ENCODE data around the gene ADAM12.

Gene ADAM12

DNA sequence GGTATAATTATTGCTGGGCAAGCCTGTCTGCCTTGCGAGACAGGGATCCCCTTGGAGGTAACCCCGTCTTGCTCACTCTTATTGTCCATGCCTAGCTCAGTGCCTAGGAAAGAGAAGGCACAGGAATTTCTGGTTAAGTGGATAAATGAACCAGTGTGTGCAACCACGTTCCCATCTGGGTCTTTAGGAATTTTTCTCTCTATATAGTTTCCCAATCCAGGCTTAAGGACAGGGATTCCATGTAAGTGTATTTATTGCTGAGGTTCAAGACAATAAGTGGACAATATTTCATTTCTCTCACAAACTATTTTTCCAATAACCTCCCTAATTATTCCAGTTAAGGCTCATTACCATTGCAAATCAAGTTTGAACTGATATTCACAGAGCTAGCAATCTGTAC is 8.9 kb upstream of the ADAM12 start:
- DNase-seq (ENCODE audit: low read depth), result no peak
- TF ChIP-seq, protein P1, sequence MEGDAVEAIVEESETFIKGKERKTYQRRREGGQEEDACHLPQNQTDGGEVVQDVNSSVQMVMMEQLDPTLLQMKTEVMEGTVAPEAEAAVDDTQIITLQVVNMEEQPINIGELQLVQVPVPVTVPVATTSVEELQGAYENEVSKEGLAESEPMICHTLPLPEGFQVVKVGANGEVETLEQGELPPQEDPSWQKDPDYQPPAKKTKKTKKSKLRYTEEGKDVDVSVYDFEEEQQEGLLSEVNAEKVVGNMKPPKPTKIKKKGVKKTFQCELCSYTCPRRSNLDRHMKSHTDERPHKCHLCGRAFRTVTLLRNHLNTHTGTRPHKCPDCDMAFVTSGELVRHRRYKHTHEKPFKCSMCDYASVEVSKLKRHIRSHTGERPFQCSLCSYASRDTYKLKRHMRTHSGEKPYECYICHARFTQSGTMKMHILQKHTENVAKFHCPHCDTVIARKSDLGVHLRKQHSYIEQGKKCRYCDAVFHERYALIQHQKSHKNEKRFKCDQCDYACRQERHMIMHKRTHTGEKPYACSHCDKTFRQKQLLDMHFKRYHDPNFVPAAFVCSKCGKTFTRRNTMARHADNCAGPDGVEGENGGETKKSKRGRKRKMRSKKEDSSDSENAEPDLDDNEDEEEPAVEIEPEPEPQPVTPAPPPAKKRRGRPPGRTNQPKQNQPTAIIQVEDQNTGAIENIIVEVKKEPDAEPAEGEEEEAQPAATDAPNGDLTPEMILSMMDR (IDR thresholded peaks at IDR 0.05; ENCODE audit: low read length, missing control alignments), result no peak
- no peak overlapping the region for H3K4me3 ChIP-seq (replicated peaks; ENCODE audit: low read depth, low read length)

GRCh38 chr10:126394948-126395347 is 6.7 kb upstream of the ADAM12 start:
- DNase-seq (ENCODE audit: low read depth), result no peak
- TF ChIP-seq, protein P1 (IDR thresholded peaks at IDR 0.05; ENCODE audit: low read length, missing control alignments), result no peak

DNA sequence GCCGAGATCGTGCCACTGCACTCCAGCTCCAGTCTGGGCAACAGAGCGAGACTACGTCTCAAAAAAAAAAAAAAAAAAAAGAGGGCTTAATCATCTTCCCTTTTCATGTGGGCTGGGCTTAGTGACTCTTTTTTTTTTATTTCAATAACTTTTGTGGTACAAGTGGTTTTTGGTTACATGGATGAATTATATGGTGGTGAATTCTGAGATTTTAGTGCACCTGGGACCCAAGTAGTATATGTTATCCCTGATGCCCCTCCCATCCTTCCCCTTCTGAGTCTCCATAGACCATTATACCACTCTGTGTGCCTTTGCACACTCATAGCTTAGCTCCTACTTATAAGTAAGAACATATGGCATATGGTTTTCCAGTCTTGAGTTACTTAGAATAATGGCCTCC is 4.8 kb upstream of the ADAM12 start:
- DNase-seq (ENCODE audit: low read depth), result no peak
- TF ChIP-seq, protein P1 (IDR thresholded peaks at IDR 0.05; ENCODE audit: low read length, missing control alignments), result no peak

More at GRCh38 chr10:126394948-126395347, 6.7 kb upstream of the ADAM12 start:
- no peak overlapping the region for H3K4me3 ChIP-seq (replicated peaks; ENCODE audit: low read depth, low read length)

DNA sequence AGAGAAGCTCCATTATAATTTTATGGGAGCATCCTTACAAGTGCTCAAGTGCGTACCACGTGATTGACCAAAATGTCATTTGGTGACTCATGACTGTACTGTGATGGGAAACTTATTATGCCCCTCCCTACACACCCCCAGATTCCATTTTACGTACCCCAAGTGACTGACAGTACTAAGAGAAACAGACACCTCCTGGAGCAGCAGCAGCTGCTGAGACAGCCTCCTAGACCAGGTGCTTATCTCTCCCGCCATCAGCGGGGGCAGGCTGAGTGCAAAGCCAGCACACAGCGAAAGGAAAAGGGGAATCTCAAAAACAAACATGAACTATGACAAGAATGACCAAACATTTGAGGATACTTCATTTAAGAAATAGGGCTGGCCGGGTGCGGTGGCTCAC is 4.2 kb upstream of the ADAM12 start:
- no peak overlapping the region for H3K4me3 ChIP-seq (replicated peaks; ENCODE audit: low read depth, low read length)
- no peak for DNase-seq (ENCODE audit: low read depth)
- TF ChIP-seq, protein P1 (IDR thresholded peaks at IDR 0.05; ENCODE audit: low read length, missing control alignments), result no peak

More for the DNA sequence above, 4.8 kb upstream of the ADAM12 start:
- H3K4me3 ChIP-seq (replicated peaks; ENCODE audit: low read depth, low read length), result no peak overlapping the region

DNA sequence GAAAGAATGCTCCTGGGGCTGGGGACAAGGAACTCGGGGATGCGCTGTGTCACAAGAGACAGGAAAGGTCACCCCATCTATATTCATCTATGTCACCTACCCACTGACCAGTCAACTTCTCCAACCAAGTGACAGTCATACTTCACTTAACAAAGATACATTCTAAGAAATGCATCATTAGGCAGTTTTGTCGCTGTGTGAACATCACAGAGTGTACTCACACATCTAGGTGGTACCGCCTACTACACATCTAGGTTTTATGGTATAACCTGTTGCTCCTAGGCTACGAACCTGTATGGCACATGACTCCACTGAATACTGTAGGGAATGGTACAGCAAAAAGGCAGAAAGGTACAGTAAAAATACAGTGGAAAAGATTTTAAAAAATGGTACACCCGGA is 3.8 kb upstream of the ADAM12 start:
- TF ChIP-seq, protein P1 (IDR thresholded peaks at IDR 0.05; ENCODE audit: low read length, missing control alignments), result no peak
- no peak overlapping the region for H3K4me3 ChIP-seq (replicated peaks; ENCODE audit: low read depth, low read length)
- DNase-seq (ENCODE audit: low read depth), result no peak

- peak; percentile 79 for DNase-seq (ENCODE audit: low read depth)
- TF ChIP-seq, protein P1 (IDR thresholded peaks at IDR 0.05; ENCODE audit: low read length, missing control alignments), result no peak
Measured at GRCh38 chr10:126391192-126391885, 3.1 kb upstream of the ADAM12 start.

GRCh38 chr10:126390324-126390723 is 2.0 kb upstream of the ADAM12 start:
- TF ChIP-seq, protein P1 (IDR thresholded peaks at IDR 0.05; ENCODE audit: low read length, missing control alignments), result no peak
- DNase-seq (ENCODE audit: low read depth), result no peak
- H3K4me3 ChIP-seq (replicated peaks; ENCODE audit: low read depth, low read length), result no peak overlapping the region

More at GRCh38 chr10:126391192-126391885, 3.1 kb upstream of the ADAM12 start:
- H3K4me3 ChIP-seq (replicated peaks; ENCODE audit: low read depth, low read length), result no peak overlapping the region
